ENCODE results near the gene FAT4. TPM values are rescaled to one million over a fixed set of nuclear protein-coding genes. Genes with fewer than 3 reads are reported as not detected.

FAT4 gene
- total and polyA plus RNA-seq, 2 of the 8 experiments (the other 6 are each of a cell fraction or from before 2014, with no cell fraction given): 1.3 to 5.3 TPM

DNA sequence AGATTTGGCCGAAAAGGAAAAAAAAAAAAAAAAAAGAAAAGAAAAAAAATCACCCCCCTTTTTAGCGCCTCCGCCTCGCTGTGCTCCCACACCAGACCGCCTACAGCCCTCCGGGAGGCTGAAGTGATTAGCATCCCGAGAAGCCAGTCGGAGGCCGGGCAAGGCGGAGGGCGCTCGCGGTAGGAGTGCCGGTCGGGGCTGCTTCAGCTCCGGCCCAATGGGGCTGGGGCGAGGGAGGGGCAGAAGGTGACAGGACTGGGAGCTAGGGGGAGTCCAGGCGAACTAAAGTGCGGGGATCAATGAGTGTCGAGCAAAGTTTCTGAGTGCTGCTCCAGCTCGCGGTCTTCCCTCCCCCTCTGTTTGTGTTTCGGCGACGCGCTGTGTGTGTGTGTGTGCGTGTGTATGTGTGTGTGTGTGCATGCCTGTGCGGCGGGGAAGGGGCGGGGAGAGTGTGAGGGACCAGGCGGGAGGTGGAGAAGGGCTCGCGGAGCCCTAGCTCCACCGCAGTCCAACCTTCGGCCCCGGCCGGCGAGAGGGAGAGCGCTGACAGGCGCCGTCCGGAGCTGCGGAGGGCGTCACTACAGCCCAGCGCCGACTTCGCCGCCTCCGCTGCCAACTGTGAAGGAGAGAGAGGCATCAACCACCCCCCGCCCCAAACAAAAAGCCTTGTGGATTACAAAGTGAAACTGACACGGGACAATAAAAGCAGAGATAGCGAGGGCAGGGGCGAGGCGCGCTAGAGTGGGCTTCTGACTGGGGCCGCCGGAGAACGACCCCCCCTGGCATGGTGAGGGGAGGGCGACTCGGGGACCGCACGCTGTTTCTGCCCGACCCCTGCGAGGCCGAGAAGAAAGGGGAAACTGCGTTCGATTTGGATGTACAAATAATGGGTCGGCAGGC, at the start of gene FAT4 (continued):
- peak; percentile 97 for TF ChIP-seq KDM4A (IDR thresholded peaks at IDR 0.05; ENCODE audit: low read depth, low read length, severe bottlenecking)
- no peak for TF ChIP-seq POLR2AphosphoS5 (IDR thresholded peaks at IDR 0.05; ENCODE audit: low read depth, low read length)
- TF ChIP-seq NRF1 (IDR thresholded peaks at IDR 0.05; ENCODE audit: low read depth, low read length): no peak
- TF ChIP-seq JUND (IDR thresholded peaks at IDR 0.05; ENCODE audit: low read length): no peak
- TF ChIP-seq RNF2 (IDR thresholded peaks at IDR 0.05; ENCODE audit: borderline replicate concordance, low read depth, low read length, missing control alignments, poor library complexity, severe bottlenecking): no peak
- peak; percentile 61 to 75; a peak in 1 of 4 replicates for TF ChIP-seq SIN3A (conservative IDR thresholded peaks at IDR 0.05 in 1 of 2, IDR thresholded peaks at IDR 0.05 in 1 of 2; ENCODE audit: low read depth in 1 of 2, low read length in 2 of 2)
- no peak for TF ChIP-seq BCL11A (IDR thresholded peaks at IDR 0.05; ENCODE audit: low read depth in 2 of 2, low read length in 2 of 2)
- TF ChIP-seq CHD1 (IDR thresholded peaks at IDR 0.05; ENCODE audit: low read depth, low read length): no peak
- TF ChIP-seq CHD7 (IDR thresholded peaks at IDR 0.05; ENCODE audit: insufficient replicate concordance, low read length): no peak
